Fibroblast of lung (primary cell): ENCODE measurements around the gene CNTN4. TPM values are rescaled to one million over a fixed set of nuclear protein-coding genes. Genes with fewer than 3 reads are reported as not detected.

Experiments used
- DNase-seq, 2 donors: peaks; one replicate each; pipeline versions ENCODE4 v3.0.0 to v3.0.0-alpha.2; 2010; ENCODE audit warnings: low read depth in 2 of 2
- H2AFZ ChIP-seq: 2 replicates; pipeline ENCODE4 v1.5.1; 2012; ENCODE audit warnings: low read length, control low read depth, inconsistent platforms
- H3K27ac ChIP-seq: 2 replicates; pipeline ENCODE4 v1.5.1; 2011; ENCODE audit warnings: low read length, control low read depth; ENCODE audit not compliant: insufficient read depth
- H3K27me3 ChIP-seq: 2 replicates; pipeline ENCODE4 v1.5.1; 2011; ENCODE audit warnings: mild to moderate bottlenecking, low read length; ENCODE audit not compliant: control insufficient read depth, insufficient read depth
- H3K36me3 ChIP-seq: 2 replicates; pipeline ENCODE4 v1.5.1; 2011; ENCODE audit warnings: low read length; ENCODE audit not compliant: control insufficient read depth, insufficient read depth
- H3K4me1 ChIP-seq: 2 replicates; pipeline ENCODE4 v1.5.1; 2011; ENCODE audit warnings: low read length; ENCODE audit not compliant: control insufficient read depth, insufficient read depth; ENCODE audit errors: extremely low read depth
- H3K4me2 ChIP-seq: 2 replicates; pipeline ENCODE4 v1.5.1; 2011; ENCODE audit warnings: low read length, control low read depth; ENCODE audit not compliant: insufficient read depth; ENCODE audit errors: extremely low read depth
- H3K4me3 ChIP-seq, 4 experiments: fragments of 200-600 bp in 1 of 4; sonication (generic) in 1 of 4; replicated peaks in 1 of 4; 2 replicates each; pipeline ENCODE4 v1.5.1; 2011 to 2016; ENCODE audit warnings: low read length in 4 of 4, low read depth in 3 of 4, mild to moderate bottlenecking in 3 of 4, control low read depth in 2 of 4, inconsistent platforms in 1 of 4, mixed read lengths in 1 of 4; ENCODE audit not compliant: insufficient read depth in 1 of 4; ENCODE audit errors: control extremely low read depth in 1 of 4
- H3K79me2 ChIP-seq: 2 replicates; pipeline ENCODE4 v1.5.1; 2012; ENCODE audit warnings: mild to moderate bottlenecking, low read length, inconsistent platforms; ENCODE audit not compliant: control insufficient read depth, insufficient read depth
- H3K9ac ChIP-seq: 2 replicates; pipeline ENCODE4 v1.5.1; 2011; ENCODE audit warnings: mild to moderate bottlenecking, low read length, control low read depth; ENCODE audit not compliant: insufficient read depth
- H3K9me3 ChIP-seq: 2 replicates; pipeline ENCODE4 v1.5.1; 2012; ENCODE audit warnings: low read depth, low read length; ENCODE audit not compliant: control insufficient read depth, insufficient read depth
- H4K20me1 ChIP-seq: 2 replicates; pipeline ENCODE4 v1.5.1; 2011; ENCODE audit warnings: low read length; ENCODE audit not compliant: control insufficient read depth, insufficient read depth; ENCODE audit errors: extremely low read depth
- CTCF ChIP-seq, 2 donors: IDR thresholded peaks in 1 of 2; conservative IDR thresholded peaks in 1 of 2; 1 replicate in 1 of 2; 2 replicates in 1 of 2; pipeline ENCODE4 v1.5.1; 2011 to 2012; ENCODE audit warnings: low read length in 2 of 2, control low read depth in 1 of 2, inconsistent platforms in 1 of 2, low read depth in 1 of 2, mild to moderate bottlenecking in 1 of 2
- EZH2 ChIP-seq: IDR thresholded peaks from 2 replicates; pipeline ENCODE4 v1.5.1; 2012; ENCODE audit warnings: low read length, control low read depth, mild to moderate bottlenecking; ENCODE audit errors: missing control alignments
- polyA plus RNA-seq, 2 donors: library from polyadenylated mRNA; depleted of rRNA in 1 of 2; stranded (reverse) in 1 of 2; unstranded in 1 of 2; fragments of >200 nt; gene quantifications; 2 replicates each; pipeline ENCODE4 v1.2.1, GENCODE V29; 2011 to 2012; ENCODE audit warnings: missing spikeins in 1 of 2
- total RNA-seq: library from RNA; depleted of rRNA; stranded (reverse); fragments of >200 nt; gene quantifications from 2 replicates; pipeline ENCODE4 v1.2.1, GENCODE V29; 2014

The CNTN4 gene
- total and polyA plus RNA-seq, 2 donors (not counting 1 experiment from before 2014, with no cell fraction given) = 0.17 to 0.69 TPM

- no peak overlapping the region for H3K27ac ChIP-seq
- H3K4me2 ChIP-seq = no peak overlapping the region
- TF ChIP-seq CTCF (conservative IDR thresholded peaks at IDR 0.05 in 1 of 2, IDR thresholded peaks at IDR 0.05 in 1 of 2; ENCODE audit: low read depth in 1 of 2, low read length in 2 of 2) = no peak
- no peak for TF ChIP-seq EZH2
- no peaks in the 10 kb centered on the region for H3K9me3 ChIP-seq
- H2AFZ ChIP-seq = no peak overlapping the region
- H3K27me3 ChIP-seq = no peaks in the 10 kb centered on the region
- no peaks in the 10 kb centered on the region for H3K36me3 ChIP-seq
- H3K4me1 ChIP-seq = no peaks in the 10 kb centered on the region
- H3K9ac ChIP-seq = no peak overlapping the region
- no peak for DNase-seq
- no peaks in the 10 kb centered on the region for H4K20me1 ChIP-seq
- no peaks in the 10 kb centered on the region for H3K79me2 ChIP-seq
- H3K4me3 ChIP-seq = no peak overlapping the region
Observed at GRCh38 chr3:2535206-2535605, 436.5 kb downstream of the CNTN4 start.

- H3K4me3 ChIP-seq = no peak overlapping the region
- no peak for TF ChIP-seq EZH2
- no peak for TF ChIP-seq CTCF (conservative IDR thresholded peaks at IDR 0.05 in 1 of 2, IDR thresholded peaks at IDR 0.05 in 1 of 2; ENCODE audit: low read depth in 1 of 2, low read length in 2 of 2)
- H3K79me2 ChIP-seq = no peaks in the 10 kb centered on the region
- no peaks in the 10 kb centered on the region for H3K36me3 ChIP-seq
- no peaks in the 10 kb centered on the region for H3K27me3 ChIP-seq
- H3K9ac ChIP-seq = no peak overlapping the region
- H3K9me3 ChIP-seq = no peaks in the 10 kb centered on the region
- no peaks in the 10 kb centered on the region for H3K4me1 ChIP-seq
- no peaks in the 10 kb centered on the region for H4K20me1 ChIP-seq
- H3K4me2 ChIP-seq = no peak overlapping the region
- DNase-seq = no peak
- H2AFZ ChIP-seq = no peak overlapping the region
- no peak overlapping the region for H3K27ac ChIP-seq
Observed at GRCh38 chr3:2536575-2536974, 437.9 kb downstream of the CNTN4 start.

GRCh38 chr3:2540115-2540514 lies 441.4 kb downstream of the CNTN4 start:
- H3K27ac ChIP-seq = no peak overlapping the region
- no peaks in the 10 kb centered on the region for H3K36me3 ChIP-seq
- no peaks in the 10 kb centered on the region for H3K79me2 ChIP-seq
- no peak for DNase-seq
- H3K4me2 ChIP-seq = no peak overlapping the region
- H3K4me3 ChIP-seq = no peak overlapping the region
- TF ChIP-seq EZH2 = no peak
- no peak for TF ChIP-seq CTCF (conservative IDR thresholded peaks at IDR 0.05 in 1 of 2, IDR thresholded peaks at IDR 0.05 in 1 of 2; ENCODE audit: low read depth in 1 of 2, low read length in 2 of 2)
- H3K27me3 ChIP-seq = no peaks in the 10 kb centered on the region
- no peak overlapping the region for H3K9ac ChIP-seq
- no peaks in the 10 kb centered on the region for H3K4me1 ChIP-seq
- no peaks in the 10 kb centered on the region for H3K9me3 ChIP-seq
- H4K20me1 ChIP-seq = no peaks in the 10 kb centered on the region
- no peak overlapping the region for H2AFZ ChIP-seq
